IPS DF 19.7 (cell line): ENCODE results near the gene ATG13.
"Not testable (repeated sequence)": the region's sequence is repeated elsewhere in the genome, so short reads cannot be mapped to it uniquely, and the experiment has no call there.

ENCODE experiments used
- DNase-seq: peaks from one replicate; pipeline ENCODE4 v3.0.0-alpha.2; 2013; ENCODE audit warnings: low read depth, low spot score

ATG13 gene

GRCh38 chr11:46617134-46617971 lies at the start of gene ATG13, which contains the start of gene HARBI1:
ATG13 (plus strand) TSS chr11:46617553; CDS start chr11:46644292, 26,739 bp downstream.
HARBI1 (minus strand) TSS chr11:46617227; CDS start chr11:46616237, 990 bp downstream.
- DNase-seq = no peak

DNA sequence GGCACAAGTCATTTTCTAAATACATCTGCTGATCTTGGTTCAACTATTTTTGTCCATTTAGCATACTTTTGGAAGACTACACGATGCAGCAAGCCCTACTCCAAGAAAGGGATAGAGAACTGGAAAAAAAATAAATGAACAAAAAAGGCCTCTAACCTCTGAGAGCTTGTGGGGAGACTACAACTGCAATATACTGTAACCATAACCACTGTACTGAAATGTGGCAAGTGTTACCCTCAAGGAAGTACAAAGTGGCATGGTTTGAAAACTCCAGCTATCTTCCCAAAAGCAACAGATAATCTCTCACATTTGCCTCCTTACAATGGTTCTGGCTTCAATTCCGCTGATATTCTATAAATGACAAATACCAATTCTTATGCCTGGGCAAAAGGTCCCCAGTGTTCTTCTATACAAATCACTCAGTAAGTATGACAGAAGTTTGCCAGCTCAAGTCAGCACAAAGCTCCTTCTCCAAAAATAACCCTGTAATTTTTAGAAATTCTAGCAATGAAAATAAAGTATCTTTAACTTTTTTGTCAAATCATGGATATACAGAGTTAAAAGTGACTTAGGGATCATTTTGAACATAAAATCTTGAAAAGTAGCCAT lies 46.5 kb upstream of the ATG13 start:
- DNase-seq = no peak

GRCh38 chr11:46574656-46575055 lies 42.7 kb upstream of the ATG13 start:
- no peak for DNase-seq

DNA sequence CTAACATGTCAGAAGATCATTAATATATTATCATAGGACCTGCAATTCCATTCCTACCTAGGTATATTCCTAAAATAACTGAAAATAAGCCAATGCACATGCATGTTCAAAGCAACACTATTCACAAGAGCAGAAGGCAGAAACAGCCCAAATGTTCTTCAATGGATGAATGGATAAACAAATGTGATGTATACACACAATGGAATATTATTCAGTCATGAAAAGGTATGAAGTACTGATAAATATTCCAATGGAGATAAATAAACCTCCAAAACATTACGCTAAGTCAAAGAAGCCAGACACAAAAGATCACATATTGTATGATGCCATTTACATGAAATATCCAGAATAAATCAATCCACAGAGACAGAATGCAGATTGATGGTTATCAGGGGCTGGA lies 40.3 kb upstream of the ATG13 start:
- DNase-seq = no peak

- DNase-seq = no peak
Observed at GRCh38 chr11:46582588-46582987, 34.8 kb upstream of the ATG13 start.

- not testable (repeated sequence) for DNase-seq
Observed at GRCh38 chr11:46583513-46583912, 33.8 kb upstream of the ATG13 start.

DNA sequence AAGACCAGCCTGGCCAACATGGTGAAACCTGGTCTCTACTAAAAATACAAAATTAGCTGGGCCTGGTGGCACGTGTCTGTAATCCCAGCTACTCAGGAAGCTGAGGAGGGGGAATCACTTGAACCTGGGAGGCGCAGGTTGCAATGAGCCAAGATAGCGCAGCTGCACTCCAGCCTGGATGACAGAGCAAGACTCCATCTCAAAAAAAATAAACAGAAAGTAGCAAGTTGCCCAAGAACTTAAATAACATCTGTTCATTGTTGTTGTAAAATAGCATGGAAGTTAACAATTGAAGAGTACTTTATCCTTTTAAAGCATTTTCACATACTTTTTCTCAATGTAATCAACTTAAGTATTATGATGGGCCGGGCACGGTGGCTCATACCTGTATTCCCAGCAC lies 29.2 kb upstream of the ATG13 start:
- DNase-seq = no peak

DNA sequence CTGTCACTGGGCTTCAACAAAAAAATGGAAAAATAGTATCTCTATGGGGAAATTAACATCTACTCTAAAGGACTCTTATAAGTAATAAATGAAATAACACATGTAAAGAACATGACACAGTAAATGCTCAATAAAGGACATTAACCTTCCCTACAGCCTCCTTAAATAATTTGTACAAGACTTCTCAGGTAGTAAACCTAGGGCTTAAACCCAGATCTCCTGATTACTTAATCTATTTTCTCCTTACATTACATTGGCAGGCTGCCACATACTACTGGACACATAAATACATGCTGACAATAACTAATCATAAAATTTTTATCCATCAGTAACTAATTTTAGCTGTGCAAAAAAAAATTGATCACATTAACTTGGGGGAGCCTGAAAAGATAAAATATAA lies 28.4 kb upstream of the ATG13 start:
- DNase-seq = no peak

- DNase-seq = no peak
Observed at GRCh38 chr11:46590740-46591605, 26.4 kb upstream of the ATG13 start.

- DNase-seq = peak; percentile 79
Observed at GRCh38 chr11:46593550-46594373, 23.6 kb upstream of the ATG13 start, which contains the start of gene AMBRA1. AMBRA1 (minus strand) TSS chr11:46594023; CDS start chr11:46548380, 45,643 bp downstream.

DNA sequence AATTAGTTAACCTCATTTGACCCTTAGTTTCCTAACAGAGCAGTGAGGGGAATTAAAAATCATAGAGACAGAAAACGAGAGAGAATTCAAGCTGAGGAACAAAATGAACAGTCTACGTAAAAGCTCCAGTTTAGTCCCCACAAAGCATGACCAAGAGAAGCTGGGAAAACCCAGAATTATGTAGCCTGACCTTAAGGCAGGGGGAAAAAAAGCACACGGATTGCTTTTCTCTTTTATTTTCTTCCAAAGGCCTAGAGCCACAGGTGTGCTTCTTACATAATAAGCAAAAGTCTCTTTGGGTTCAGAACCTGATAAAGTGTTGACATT lies 23.0 kb upstream of the ATG13 start:
- DNase-seq = no peak

DNA sequence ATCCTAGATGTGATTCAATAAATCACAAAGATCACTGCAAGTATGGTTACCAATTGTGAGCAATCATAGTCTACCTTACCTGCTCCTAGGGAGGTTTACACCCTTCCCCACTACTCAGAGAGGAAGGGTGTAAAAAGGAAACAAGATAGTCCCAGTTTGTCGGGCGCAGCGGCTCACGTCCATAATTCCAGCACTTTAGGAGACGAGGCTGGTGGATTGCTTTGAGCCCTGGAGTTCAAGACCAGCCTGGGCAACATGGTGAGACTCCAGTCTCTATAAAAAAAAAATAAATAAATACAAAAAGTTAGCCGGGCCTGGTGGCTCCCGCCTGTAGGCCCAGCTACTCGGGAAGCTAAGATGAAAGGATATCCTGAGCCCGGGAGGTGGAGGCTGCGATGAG lies 22.6 kb upstream of the ATG13 start:
- DNase-seq = no peak

DNA sequence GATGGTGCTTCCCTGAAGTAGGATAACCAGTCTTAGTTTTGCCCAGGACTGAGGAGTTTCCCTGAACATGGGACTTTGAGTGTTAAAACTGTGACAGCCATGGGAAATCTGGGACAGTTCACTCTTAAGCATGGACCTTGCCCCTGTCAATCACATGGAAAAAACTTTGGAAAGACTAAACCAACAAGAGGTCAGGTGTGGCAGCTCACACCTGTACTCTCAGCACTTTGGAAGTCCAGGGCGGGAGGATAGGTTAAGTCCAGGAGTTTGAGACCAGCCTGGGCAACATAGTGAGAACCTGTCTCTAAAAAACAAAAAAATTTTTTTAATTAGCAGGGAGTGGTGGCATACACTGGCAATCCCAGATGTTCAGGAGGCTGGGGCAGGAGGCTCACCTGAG lies 20.2 kb upstream of the ATG13 start:
- no peak for DNase-seq

GRCh38 chr11:46597609-46598219 lies 19.6 kb upstream of the ATG13 start:
- DNase-seq = no peak

- DNase-seq = no peak
Observed at GRCh38 chr11:46599340-46600193, 17.8 kb upstream of the ATG13 start.

DNA sequence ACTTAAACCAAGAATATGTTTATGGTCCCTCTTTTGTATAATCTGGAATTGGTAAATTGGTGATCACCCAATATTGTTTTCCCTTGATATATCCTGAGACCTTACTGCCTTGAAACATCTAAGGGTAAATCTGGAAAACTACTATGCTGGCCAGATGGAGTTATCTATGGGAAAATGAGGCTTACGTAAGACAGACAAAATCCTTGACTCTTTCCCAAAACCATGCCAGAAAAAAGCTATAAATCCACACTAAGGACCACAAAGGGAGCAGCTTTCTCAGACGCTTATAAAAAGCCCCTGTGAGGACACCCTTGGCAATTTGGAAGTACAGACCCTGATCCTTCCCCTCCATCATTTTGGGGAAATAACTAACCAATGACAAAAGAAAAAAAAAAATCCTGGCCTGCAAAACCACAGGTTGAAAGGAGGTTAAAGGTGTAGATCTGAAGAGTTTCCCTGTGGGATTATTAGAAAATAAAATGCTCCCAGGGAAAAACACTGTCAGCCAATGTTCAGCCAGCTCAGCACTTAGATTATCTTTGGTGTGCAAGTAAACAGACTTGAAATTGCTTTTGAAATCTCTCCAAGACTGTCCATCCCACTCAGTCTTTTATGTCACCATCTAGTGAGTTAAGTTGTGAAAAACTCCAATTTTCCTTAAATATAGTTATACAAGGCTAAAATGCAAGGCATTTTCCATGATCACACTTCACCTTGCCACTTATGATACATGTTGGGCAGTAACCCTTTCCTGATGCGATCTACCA lies 17.0 kb upstream of the ATG13 start:
- DNase-seq = no peak

- DNase-seq = no peak
Observed at GRCh38 chr11:46601129-46601528, 16.2 kb upstream of the ATG13 start.

GRCh38 chr11:46603704-46604308 lies 13.5 kb upstream of the ATG13 start:
- DNase-seq = no peak

- DNase-seq = no peak
Observed at GRCh38 chr11:46604796-46605195, 12.6 kb upstream of the ATG13 start.
